Umbilical cord (tissue), 2 donors: ENCODE measurements around the gene P2RX4. TPM values are rescaled to one million over a fixed set of nuclear protein-coding genes. Genes with fewer than 3 reads are reported as not detected.
"Not testable (repeated sequence)": the region's sequence is repeated elsewhere in the genome, so short reads cannot be mapped to it uniquely, and the experiment has no call there.

Experiments
- DNase-seq: peaks from one replicate; pipeline ENCODE4 v3.0.0-alpha.2; 2015; ENCODE audit warnings: low spot score
- total RNA-seq: library from RNA; depleted of rRNA; stranded (reverse); fragments of >200 nt; gene quantifications from one replicate; pipeline ENCODE4 v1.2.3, GENCODE V29; 2014; ENCODE audit warnings: low replicate concordance; ENCODE audit not compliant: insufficient read depth

P2RX4 gene
- 36.1 TPM for total RNA-seq

DNA sequence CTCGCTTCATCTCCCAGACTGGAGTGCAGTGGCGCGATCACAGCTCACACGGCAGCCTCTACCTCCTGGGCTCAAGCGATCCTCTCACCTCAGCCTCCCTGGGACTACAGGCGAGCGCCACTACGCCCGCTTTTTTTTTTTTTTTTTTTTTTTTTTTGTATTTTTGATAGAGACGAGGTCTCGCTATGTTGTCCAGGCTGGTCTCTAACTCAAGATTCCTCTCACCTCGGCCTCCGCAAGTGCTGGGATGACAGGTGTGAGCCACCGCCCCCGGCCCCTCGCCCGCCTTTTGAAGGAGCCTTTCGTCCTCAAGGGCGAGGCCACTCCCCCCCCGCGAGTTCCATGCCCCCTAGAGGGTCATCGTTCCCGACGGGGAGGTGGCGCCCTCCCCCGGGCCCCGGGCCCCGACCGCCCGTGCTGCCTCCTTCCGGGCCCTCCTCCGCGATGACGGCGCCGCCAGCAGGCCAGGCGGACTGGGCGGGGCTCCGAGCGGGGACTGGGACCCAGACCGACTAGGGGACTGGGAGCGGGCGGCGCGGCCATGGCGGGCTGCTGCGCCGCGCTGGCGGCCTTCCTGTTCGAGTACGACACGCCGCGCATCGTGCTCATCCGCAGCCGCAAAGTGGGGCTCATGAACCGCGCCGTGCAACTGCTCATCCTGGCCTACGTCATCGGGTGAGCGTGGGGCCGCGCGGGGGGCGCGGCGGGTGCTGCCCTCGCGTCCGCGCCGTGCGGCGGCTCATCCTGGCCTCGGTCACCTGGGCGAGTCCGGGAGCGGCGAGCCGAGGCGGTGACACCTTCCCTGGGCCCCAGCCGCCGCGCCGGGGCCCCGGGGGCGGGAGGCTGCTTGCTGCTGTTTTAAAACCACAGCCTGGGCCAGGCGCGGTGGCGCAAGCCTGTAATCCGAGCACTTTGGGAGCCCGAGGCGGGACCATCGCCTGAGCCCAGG lies at the start of gene P2RX4:
Gene P2RX4, plus strand, starts transcription at position 506 of the 949 bp plus-strand sequence. Its CDS starts 36 bp downstream, at position 542.
- DNase-seq: peak; percentile 87

DNA sequence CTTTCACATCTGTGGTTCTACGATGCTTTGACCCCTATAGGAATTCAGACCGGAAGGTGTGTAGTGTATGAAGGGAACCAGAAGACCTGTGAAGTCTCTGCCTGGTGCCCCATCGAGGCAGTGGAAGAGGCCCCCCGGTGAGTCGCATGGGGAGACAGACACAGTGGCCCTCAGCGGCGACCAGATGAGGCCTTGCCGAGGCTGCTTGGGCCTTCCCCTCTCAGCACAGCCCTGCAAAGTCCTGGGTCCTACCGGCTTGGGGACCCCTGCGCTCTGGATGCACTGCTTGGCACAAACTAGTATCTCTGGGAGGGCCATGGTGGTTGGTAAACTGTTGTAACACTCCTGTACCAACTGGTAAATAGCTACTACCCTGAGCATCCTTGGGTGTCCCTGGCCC lies 47.5 kb upstream of the P2RX4 start:
- no peak for DNase-seq

DNA sequence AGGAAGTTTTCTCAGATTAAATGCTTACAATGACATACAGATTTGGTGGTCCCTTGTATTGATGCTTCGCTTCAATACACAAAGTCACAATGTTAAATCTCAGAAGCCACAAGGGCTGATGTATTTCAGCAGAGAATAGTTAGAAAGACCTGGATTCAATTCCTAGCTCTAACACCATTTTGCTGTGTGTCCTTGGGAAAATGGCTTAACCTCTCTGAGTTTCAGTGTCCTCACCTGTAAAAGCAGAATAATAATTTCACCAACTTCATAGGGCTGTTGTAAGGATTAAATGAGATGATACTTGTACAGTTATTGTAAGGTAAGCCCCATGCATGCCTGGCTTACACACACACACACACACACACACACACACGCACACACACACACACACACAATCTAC lies 46.9 kb upstream of the P2RX4 start:
- no peak for DNase-seq

- DNase-seq: not testable (repeated sequence)
Measured at GRCh38 chr12:121164839-121165238, 45.1 kb upstream of the P2RX4 start.

- DNase-seq: no peak
Measured at GRCh38 chr12:121165316-121165715, 44.6 kb upstream of the P2RX4 start.

DNA sequence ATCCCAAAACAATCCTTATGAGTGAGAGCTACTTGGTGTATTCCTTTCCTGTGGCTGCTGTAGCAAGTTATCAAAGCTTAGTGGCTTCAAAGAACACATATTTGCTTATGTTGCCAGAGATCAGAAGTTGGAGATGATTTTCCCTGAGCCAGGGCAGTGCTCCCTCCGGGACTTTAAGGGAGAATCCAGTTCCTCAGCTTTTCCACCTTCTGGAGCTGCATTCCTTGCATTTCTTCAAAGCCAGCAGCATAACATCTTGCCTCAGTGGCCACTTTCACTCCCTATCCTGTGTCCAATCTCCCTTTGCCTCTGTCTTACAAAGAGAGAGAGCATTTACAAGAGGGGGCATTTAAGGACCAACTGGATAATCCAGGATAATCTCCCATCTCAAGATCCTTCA lies 43.6 kb upstream of the P2RX4 start:
- DNase-seq: no peak

- no peak for DNase-seq
Measured at GRCh38 chr12:121167232-121167820, 42.6 kb upstream of the P2RX4 start.

DNA sequence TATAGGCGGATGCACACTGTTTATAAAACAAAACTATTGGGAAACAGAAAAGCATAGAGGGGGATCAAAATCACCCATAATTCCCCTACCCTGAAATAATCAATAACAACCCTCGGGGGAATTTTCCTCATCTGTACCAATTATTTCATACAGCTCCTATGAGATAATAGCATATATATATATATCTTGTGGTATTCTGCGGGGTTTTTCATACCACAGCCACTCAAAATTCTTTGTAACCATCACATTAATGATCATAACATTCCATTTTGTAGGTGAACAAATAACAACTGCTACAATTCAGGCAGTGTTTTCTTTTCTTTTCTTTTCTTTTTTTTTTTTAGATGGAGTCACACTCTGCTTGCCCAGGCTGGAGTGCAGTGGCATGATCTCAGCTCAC lies 42.0 kb upstream of the P2RX4 start:
- DNase-seq: no peak

DNA sequence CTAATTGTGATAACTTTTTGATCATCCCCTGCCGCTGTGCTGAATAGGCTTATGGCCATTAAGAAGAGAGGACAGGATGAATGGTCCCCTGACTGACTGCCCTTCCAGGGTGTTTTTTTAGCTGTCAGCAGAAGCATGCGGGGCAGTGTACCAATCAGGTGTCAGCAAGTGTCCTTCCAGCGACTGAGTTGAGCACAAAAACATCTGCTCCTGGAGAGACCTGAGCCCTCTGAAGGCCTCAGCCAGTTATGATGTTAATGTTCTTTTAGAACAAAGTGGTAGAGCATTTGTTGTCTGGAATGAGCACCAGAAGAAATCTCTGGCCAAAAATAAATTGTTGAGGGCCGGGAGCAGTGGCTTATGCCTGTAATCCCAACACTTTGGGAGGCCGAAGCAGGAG lies 39.8 kb upstream of the P2RX4 start:
- DNase-seq: no peak

GRCh38 chr12:121170611-121171260 lies 39.2 kb upstream of the P2RX4 start:
- DNase-seq: no peak

DNA sequence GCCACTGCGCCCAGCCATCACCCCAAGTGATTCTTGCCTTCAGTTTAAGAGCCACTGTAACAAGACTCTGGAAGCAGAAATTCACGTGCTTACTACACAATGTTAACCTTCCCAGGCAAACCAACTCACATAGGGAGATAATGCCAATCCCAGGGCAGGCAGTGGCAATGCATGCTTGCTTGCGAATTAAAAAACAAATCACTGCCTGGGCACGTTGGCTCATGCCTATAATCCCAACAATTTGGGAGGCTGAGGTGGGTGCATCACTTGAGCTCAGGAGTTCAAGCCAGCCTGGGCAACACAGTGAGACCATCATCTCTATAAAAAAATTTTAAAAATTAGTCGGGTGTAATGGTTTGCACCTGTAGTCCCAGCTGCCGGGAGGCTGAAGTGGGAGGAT lies 37.8 kb upstream of the P2RX4 start:
- no peak for DNase-seq

- DNase-seq: peak; percentile 74
Measured at GRCh38 chr12:121175383-121176119, 34.4 kb upstream of the P2RX4 start.

DNA sequence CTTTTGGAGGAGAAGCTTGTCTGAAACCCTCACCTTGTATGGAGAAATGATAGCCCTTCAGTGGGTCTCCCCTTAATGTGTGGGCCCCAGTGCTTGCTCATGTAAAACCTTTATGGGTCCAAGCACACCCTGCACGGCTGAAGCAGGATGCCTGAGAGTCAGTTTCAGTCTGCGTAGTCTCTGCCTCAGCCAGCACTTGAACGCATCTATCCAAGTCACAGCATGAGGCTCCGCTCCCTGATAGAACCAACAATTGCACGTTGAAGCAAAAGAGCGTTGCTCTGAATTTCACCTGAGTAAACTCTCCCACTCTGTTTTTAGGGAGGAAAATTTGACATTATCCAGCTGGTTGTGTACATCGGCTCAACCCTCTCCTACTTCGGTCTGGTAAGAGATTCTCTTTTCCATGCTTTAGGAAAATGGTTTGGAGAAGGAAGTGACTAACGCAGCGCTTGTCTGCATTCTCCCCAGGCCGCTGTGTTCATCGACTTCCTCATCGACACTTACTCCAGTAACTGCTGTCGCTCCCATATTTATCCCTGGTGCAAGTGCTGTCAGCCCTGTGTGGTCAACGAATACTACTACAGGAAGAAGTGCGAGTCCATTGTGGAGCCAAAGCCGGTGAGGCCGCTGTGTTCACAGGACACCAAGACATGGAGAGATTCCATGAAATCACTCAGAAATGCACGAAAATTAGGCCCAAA lies 33.0 kb upstream of the P2RX4 start:
- DNase-seq: no peak

DNA sequence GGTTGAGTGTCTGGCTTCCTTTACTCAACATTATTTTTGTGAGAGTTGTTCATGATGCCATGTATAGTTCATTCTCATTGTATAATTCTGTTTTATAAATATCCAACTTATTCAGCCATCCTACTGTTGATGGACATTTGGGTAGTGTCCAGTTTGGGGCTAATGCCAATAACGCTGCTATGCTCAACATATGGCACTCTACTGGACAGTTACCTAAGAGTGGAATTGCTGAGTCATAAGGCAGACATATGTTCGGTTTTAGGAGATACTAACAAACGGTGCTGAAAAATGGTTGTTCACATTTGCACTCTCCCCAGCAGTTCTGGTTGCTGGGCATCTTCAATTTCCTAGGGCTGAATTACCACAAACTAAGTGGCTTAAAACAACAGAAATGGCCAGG lies 28.7 kb upstream of the P2RX4 start:
- no peak for DNase-seq

GRCh38 chr12:121182222-121182893 lies 27.6 kb upstream of the P2RX4 start:
- no peak for DNase-seq

GRCh38 chr12:121184425-121184824 lies 25.5 kb upstream of the P2RX4 start:
- peak; percentile 45 for DNase-seq

DNA sequence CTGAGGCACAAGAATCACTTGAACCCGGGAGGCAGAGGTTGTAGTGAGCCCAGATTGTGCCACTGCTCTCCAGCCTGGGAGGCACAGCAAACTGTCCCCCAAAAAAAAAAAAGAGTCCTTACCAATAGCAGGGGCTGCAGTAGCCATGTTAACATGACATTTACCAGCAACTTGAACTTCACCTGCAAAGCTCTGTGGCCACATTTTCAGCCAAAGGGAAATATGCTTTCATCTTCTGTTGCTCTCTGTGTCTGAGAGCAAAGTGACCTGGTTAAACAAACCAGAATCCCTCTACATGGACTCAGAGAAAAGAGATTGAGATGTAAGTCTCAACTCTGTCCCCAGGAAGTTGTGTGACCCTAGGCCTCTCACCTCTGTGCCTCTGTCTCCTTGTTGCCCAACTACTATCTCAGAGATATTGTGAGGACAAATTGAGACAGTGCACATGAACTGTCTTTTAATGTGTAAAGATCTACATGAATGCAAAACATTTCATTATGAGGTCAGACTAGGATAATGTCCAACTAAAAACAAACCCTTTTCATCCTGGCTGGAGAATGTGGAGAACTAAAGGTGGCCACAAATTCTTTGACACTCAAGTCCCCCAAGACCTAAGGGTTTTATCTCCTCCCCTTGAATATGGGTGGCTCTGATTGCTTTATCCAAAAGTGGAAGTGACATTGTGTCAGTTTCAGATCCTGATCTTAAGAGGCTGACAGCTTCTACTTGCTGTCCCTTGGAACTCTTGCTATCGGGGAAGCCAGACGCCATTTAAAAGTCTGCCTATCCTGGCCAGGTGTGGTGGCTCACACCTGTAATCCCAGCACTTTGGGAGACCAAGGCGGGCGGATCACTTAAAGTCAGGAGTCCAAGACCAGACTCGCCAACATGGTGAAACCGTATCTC lies 24.7 kb upstream of the P2RX4 start:
- no peak for DNase-seq

DNA sequence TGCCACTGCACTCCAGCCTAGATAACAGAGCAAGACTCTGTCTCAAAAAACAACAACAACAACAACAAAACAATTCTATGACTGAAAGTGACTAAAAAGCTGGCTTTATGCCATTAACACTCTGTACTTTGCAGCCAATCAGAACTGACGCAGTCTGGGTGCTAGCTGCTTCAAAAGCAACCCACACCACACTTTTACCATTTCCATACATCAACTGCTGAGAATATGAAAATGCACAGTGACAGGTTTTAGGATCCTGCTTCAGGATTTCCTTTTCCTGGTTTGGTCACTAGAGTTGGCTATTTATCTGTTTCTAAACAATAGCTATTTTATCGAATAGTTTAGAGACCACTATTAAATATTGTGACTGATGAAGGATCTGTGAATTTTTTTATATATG lies 23.1 kb upstream of the P2RX4 start:
- DNase-seq: no peak

DNA sequence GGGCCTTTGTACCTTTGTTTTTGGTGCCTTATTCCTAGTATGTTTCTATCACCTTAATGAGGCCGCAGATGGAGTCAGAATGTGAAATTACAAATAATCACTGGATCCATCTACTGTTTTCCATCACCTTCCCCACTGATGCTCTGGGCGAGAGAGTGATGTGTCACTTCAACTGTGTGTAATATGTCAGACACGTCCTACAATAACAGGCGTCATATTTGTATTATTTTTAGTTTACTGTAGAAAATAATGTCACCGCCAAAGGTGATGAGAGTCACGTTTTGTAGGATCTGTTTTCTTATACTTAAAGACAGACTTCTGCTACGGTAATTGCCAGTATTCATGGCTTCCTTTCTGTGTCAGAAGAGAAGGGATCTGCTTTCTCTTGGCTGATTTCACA lies 22.4 kb upstream of the P2RX4 start:
- DNase-seq: no peak

DNA sequence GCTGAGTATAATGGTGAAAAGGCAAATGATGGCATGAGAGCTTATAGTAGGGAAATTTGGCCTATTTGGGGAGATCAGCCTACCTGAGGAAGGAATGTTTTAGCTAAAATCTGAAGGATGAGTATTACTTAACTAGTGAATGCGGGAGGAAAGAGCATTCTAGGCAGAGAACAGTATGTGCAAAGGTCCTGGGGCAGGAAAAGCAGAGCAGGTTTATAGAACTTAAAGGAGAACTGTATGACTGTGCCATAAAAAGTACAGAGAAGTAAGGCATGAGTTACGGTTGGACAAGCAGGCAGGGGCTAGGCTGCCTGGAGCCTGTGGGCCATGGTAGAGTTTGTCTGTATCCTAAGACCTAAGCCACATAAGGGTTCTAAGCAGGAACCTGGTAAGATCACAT lies 21.7 kb upstream of the P2RX4 start:
- no peak for DNase-seq
